Fibroblast of lung (primary cell): ENCODE results near the gene RIPK1. TPM values are rescaled to one million over a fixed set of nuclear protein-coding genes. Genes with fewer than 3 reads are reported as not detected.

Source experiments
- DNase-seq, 2 donors: peaks; one replicate each; pipeline versions ENCODE4 v3.0.0 to v3.0.0-alpha.2; 2010; ENCODE audit warnings: low read depth in 2 of 2
- H2AFZ ChIP-seq: 2 replicates; pipeline ENCODE4 v1.5.1; 2012; ENCODE audit warnings: low read length, control low read depth, inconsistent platforms
- H3K27ac ChIP-seq: 2 replicates; pipeline ENCODE4 v1.5.1; 2011; ENCODE audit warnings: low read length, control low read depth; ENCODE audit not compliant: insufficient read depth
- H3K27me3 ChIP-seq: 2 replicates; pipeline ENCODE4 v1.5.1; 2011; ENCODE audit warnings: mild to moderate bottlenecking, low read length; ENCODE audit not compliant: control insufficient read depth, insufficient read depth
- H3K36me3 ChIP-seq: 2 replicates; pipeline ENCODE4 v1.5.1; 2011; ENCODE audit warnings: low read length; ENCODE audit not compliant: control insufficient read depth, insufficient read depth
- H3K4me1 ChIP-seq: 2 replicates; pipeline ENCODE4 v1.5.1; 2011; ENCODE audit warnings: low read length; ENCODE audit not compliant: control insufficient read depth, insufficient read depth; ENCODE audit errors: extremely low read depth
- H3K4me2 ChIP-seq: 2 replicates; pipeline ENCODE4 v1.5.1; 2011; ENCODE audit warnings: low read length, control low read depth; ENCODE audit not compliant: insufficient read depth; ENCODE audit errors: extremely low read depth
- H3K4me3 ChIP-seq, 4 experiments: fragments of 200-600 bp in 1 of 4; sonication (generic) in 1 of 4; replicated peaks in 1 of 4; 2 replicates each; pipeline ENCODE4 v1.5.1; 2011 to 2016; ENCODE audit warnings: low read length in 4 of 4, low read depth in 3 of 4, mild to moderate bottlenecking in 3 of 4, control low read depth in 2 of 4, inconsistent platforms in 1 of 4, mixed read lengths in 1 of 4; ENCODE audit not compliant: insufficient read depth in 1 of 4; ENCODE audit errors: control extremely low read depth in 1 of 4
- H3K79me2 ChIP-seq: 2 replicates; pipeline ENCODE4 v1.5.1; 2012; ENCODE audit warnings: mild to moderate bottlenecking, low read length, inconsistent platforms; ENCODE audit not compliant: control insufficient read depth, insufficient read depth
- H3K9ac ChIP-seq: 2 replicates; pipeline ENCODE4 v1.5.1; 2011; ENCODE audit warnings: mild to moderate bottlenecking, low read length, control low read depth; ENCODE audit not compliant: insufficient read depth
- H3K9me3 ChIP-seq: 2 replicates; pipeline ENCODE4 v1.5.1; 2012; ENCODE audit warnings: low read depth, low read length; ENCODE audit not compliant: control insufficient read depth, insufficient read depth
- H4K20me1 ChIP-seq: 2 replicates; pipeline ENCODE4 v1.5.1; 2011; ENCODE audit warnings: low read length; ENCODE audit not compliant: control insufficient read depth, insufficient read depth; ENCODE audit errors: extremely low read depth
- CTCF ChIP-seq, 2 donors: IDR thresholded peaks in 1 of 2; conservative IDR thresholded peaks in 1 of 2; 1 replicate in 1 of 2; 2 replicates in 1 of 2; pipeline ENCODE4 v1.5.1; 2011 to 2012; ENCODE audit warnings: low read length in 2 of 2, control low read depth in 1 of 2, inconsistent platforms in 1 of 2, low read depth in 1 of 2, mild to moderate bottlenecking in 1 of 2
- EZH2 ChIP-seq: IDR thresholded peaks from 2 replicates; pipeline ENCODE4 v1.5.1; 2012; ENCODE audit warnings: low read length, control low read depth, mild to moderate bottlenecking; ENCODE audit errors: missing control alignments
- polyA plus RNA-seq, 2 donors: library from polyadenylated mRNA; depleted of rRNA in 1 of 2; stranded (reverse) in 1 of 2; unstranded in 1 of 2; fragments of >200 nt; gene quantifications; 2 replicates each; pipeline ENCODE4 v1.2.1, GENCODE V29; 2011 to 2012; ENCODE audit warnings: missing spikeins in 1 of 2
- total RNA-seq: library from RNA; depleted of rRNA; stranded (reverse); fragments of >200 nt; gene quantifications from 2 replicates; pipeline ENCODE4 v1.2.1, GENCODE V29; 2014

Gene RIPK1
- total and polyA plus RNA-seq, 2 donors (not counting 1 experiment from before 2014, with no cell fraction given): 22.1 to 29.3 TPM

- H3K36me3 ChIP-seq: no peaks in the 10 kb centered on the region
- no peaks in the 10 kb centered on the region for H3K79me2 ChIP-seq
- H3K27me3 ChIP-seq: no peaks in the 10 kb centered on the region
- H3K4me3 ChIP-seq: peak overlapping the region; percentile 54 to 79 (median 63)
- H3K9ac ChIP-seq: peak overlapping the region; percentile 73
- H3K27ac ChIP-seq: peak overlapping the region; percentile 77
- H2AFZ ChIP-seq: peak overlapping the region; percentile 69
- H3K9me3 ChIP-seq: no peaks in the 10 kb centered on the region
- TF ChIP-seq EZH2: no peak
- peak in 1 of 2 donors; percentile 11 for TF ChIP-seq CTCF (conservative IDR thresholded peaks at IDR 0.05 in 1 of 2, IDR thresholded peaks at IDR 0.05 in 1 of 2; ENCODE audit: low read depth in 1 of 2, low read length in 2 of 2)
- DNase-seq: peak; percentile 69 to 83
- no peaks in the 10 kb centered on the region for H4K20me1 ChIP-seq
- no peaks in the 10 kb centered on the region for H3K4me1 ChIP-seq
- peak overlapping the region; percentile 94 for H3K4me2 ChIP-seq
These were observed 94.4 kb downstream of the RIPK1 start for GRCh38 chr6:3162565-3163247.

- H4K20me1 ChIP-seq: no peaks in the 10 kb centered on the region
- H3K27me3 ChIP-seq: no peaks in the 10 kb centered on the region
- H3K79me2 ChIP-seq: no peaks in the 10 kb centered on the region
- no peak overlapping the region for H3K27ac ChIP-seq
- no peaks in the 10 kb centered on the region for H3K4me1 ChIP-seq
- no peak overlapping the region for H3K9ac ChIP-seq
- no peak overlapping the region for H2AFZ ChIP-seq
- no peaks in the 10 kb centered on the region for H3K9me3 ChIP-seq
- TF ChIP-seq CTCF (conservative IDR thresholded peaks at IDR 0.05 in 1 of 2, IDR thresholded peaks at IDR 0.05 in 1 of 2; ENCODE audit: low read depth in 1 of 2, low read length in 2 of 2) (no peak), EZH2 (no peak)
- peak in 1 of 2 donors; percentile 54 for DNase-seq
- no peaks in the 10 kb centered on the region for H3K36me3 ChIP-seq
- peak overlapping the region; percentile 17 to 64 (median 43) for H3K4me3 ChIP-seq
- peak overlapping the region; percentile 77 for H3K4me2 ChIP-seq
These were observed 94.9 kb downstream of the RIPK1 start for GRCh38 chr6:3163248-3163594.

GRCh38 chr6:3164388-3164787 is 96.1 kb downstream of the RIPK1 start:
- H3K9me3 ChIP-seq: no peaks in the 10 kb centered on the region
- H3K27ac ChIP-seq: no peak overlapping the region
- H3K27me3 ChIP-seq: no peaks in the 10 kb centered on the region
- no peak overlapping the region for H3K4me3 ChIP-seq
- H4K20me1 ChIP-seq: no peaks in the 10 kb centered on the region
- TF ChIP-seq EZH2 (no peak), CTCF (conservative IDR thresholded peaks at IDR 0.05 in 1 of 2, IDR thresholded peaks at IDR 0.05 in 1 of 2; ENCODE audit: low read depth in 1 of 2, low read length in 2 of 2) (no peak)
- H3K9ac ChIP-seq: no peak overlapping the region
- no peaks in the 10 kb centered on the region for H3K36me3 ChIP-seq
- no peaks in the 10 kb centered on the region for H3K4me1 ChIP-seq
- H3K79me2 ChIP-seq: no peaks in the 10 kb centered on the region
- no peak for DNase-seq
- no peak overlapping the region for H3K4me2 ChIP-seq
- no peak overlapping the region for H2AFZ ChIP-seq

Other genes starting within 250 kb of the RIPK1 start
- gene SERPINB1, start 226.6 kb upstream of the RIPK1 start, total RNA-seq: 19.3 TPM in 2 replicates
- gene SERPINB1, start 226.6 kb upstream of the RIPK1 start, polyA plus RNA-seq: 35.2 and 39.5 TPM in 2 replicates
- gene SERPINB9, start 165.2 kb upstream of the RIPK1 start, total RNA-seq: 2.6 and 4.3 TPM in 2 replicates
- 6.2 and 6.4 TPM in 2 replicates for gene SERPINB9, start 165.2 kb upstream of the RIPK1 start, polyA plus RNA-seq
- gene SERPINB6, start 96.9 kb upstream of the RIPK1 start, total RNA-seq: 71.7 and 83.9 TPM in 2 replicates
- 158 and 181 TPM in 2 replicates for gene SERPINB6, start 96.9 kb upstream of the RIPK1 start, polyA plus RNA-seq
- gene NQO2, start 68.6 kb upstream of the RIPK1 start, total RNA-seq: 12.1 and 18.7 TPM in 2 replicates
- 13.5 and 40.8 TPM in 2 replicates for gene NQO2, start 68.6 kb upstream of the RIPK1 start, polyA plus RNA-seq
- 15.2 and 20.6 TPM in 2 replicates for gene BPHL, start 50.2 kb downstream of the RIPK1 start, total RNA-seq
- gene BPHL, start 50.2 kb downstream of the RIPK1 start, polyA plus RNA-seq: 15.5 and 16.6 TPM in 2 replicates
- 40.8 and 54.3 TPM in 2 replicates for gene TUBB2A, start 89.0 kb downstream of the RIPK1 start, total RNA-seq
- 133 and 137 TPM in 2 replicates for gene TUBB2A, start 89.0 kb downstream of the RIPK1 start, polyA plus RNA-seq
- gene TUBB2B, start 159.2 kb downstream of the RIPK1 start, total RNA-seq: 3.8 and 5.1 TPM in 2 replicates
- gene TUBB2B, start 159.2 kb downstream of the RIPK1 start, polyA plus RNA-seq: 3.4 and 5.2 TPM in 2 replicates
- gene PSMG4, start 190.5 kb downstream of the RIPK1 start, total RNA-seq: 24.4 and 34.2 TPM in 2 replicates
- gene PSMG4, start 190.5 kb downstream of the RIPK1 start, polyA plus RNA-seq: 12.5 and 17.5 TPM in 2 replicates